Psoas muscle (tissue), 8 donors: Measurements from ENCODE around the gene PLK3. TPM values are rescaled to one million over a fixed set of nuclear protein-coding genes. Genes with fewer than 3 reads are reported as not detected.

Experiments
- ATAC-seq, 4 donors: fragments of 200-7000 bp; cut with Tn5 transposase; one replicate each; pipeline ENCODE4 v1.9.1; 2020; ENCODE audit warnings: moderate library complexity in 3 of 4, mild to moderate bottlenecking in 2 of 4
- DNase-seq, 2 donors: peaks; one replicate each; pipeline ENCODE4 v3.0.0-alpha.2; 2020
- H3K27ac ChIP-seq: fragments of 200-600 bp; one replicate; pipeline ENCODE4 v1.8.0; 2022
- H3K27me3 ChIP-seq, 3 donors: fragments of 200-600 bp in 1 of 3; one replicate each; pipeline versions ENCODE4 v1.6.1 to v1.8.0; 2013 to 2022; ENCODE audit warnings: low read length in 2 of 3, mild to moderate bottlenecking in 2 of 3, moderate library complexity in 1 of 3; ENCODE audit not compliant: insufficient read depth in 3 of 3
- H3K36me3 ChIP-seq, 2 donors: fragments of 200-600 bp in 1 of 2; one replicate each; pipeline versions ENCODE4 v1.6.1 to v1.8.0; 2013 to 2022; ENCODE audit warnings: low read depth in 1 of 2, mild to moderate bottlenecking in 1 of 2, moderate library complexity in 1 of 2; ENCODE audit not compliant: insufficient read depth in 1 of 2
- H3K4me1 ChIP-seq: fragments of 200-600 bp; one replicate; pipeline ENCODE4 v1.8.0; 2022
- H3K4me3 ChIP-seq: fragments of 200-600 bp; one replicate; pipeline ENCODE4 v1.8.0; 2022; ENCODE audit warnings: mild to moderate bottlenecking
- H3K9me3 ChIP-seq: fragments of 200-600 bp; one replicate; pipeline ENCODE4 v1.8.0; 2022
- CTCF ChIP-seq: fragments of 200-600 bp; IDR thresholded peaks from one replicate; pipeline ENCODE4 v1.8.0; 2022; ENCODE audit warnings: antibody characterized with exemption
- WGBS, 3 donors: extraction: QIAGEN DNeasy Blood & Tissue Kit; methylation state at CpG; one replicate each; pipeline versions ENCODE4 v1.1.6 to v1.1.7; 2013; 5-methylcytosine and 5-hydroxymethylcytosine counted together
- intact Hi-C, 2 donors: fragments of 100-400 bp; cut with DNase I; formaldehyde crosslinking; loops; one replicate each; pipeline versions ENCODE4 v1.11.0 to v1.14.2; 2022
- polyA plus RNA-seq, 3 donors: library from polyadenylated mRNA; stranded (reverse); fragments of 200-250 nt; gene quantifications; one replicate each; pipeline ENCODE4 v1.2.3, GENCODE V29; 2013
- total RNA-seq, 4 donors: library from RNA; stranded (reverse); fragmentation: NEBNext Ultra II Directional in 2 of 4; extraction: Animal tissue kit (Norgen Biotek cat#: 25700) in 2 of 4; gene quantifications; one replicate each; pipeline versions ENCODE4 v1.2.1 to v1.2.4, GENCODE V29; 2021 to 2023
- donor health status: healthy with polysubstance abuse.
- donor health status: DM: no; HTN: no; CAD: no; lungs with moderate emphysema.
- donor health status: Bipolar disorder and iron deficiency.
- donor health status: healthy.
- donor health status: DM: yes; HTN: yes; CAD: no.
- donor health status: DM: no; HTN: no; CAD: no.
- donor health status: DM: no; HTN: no; CAD: no.
- donor health status: DM: yes; HTN: yes; CAD: no.

PLK3 gene
- total and polyA plus RNA-seq, 7 donors: 3.0 to 8.3 (median 4.6) TPM

GRCh38 chr1:44784094-44785028 is 15.8 kb upstream of the PLK3 start:
- peak overlapping the region; percentile 68 for H3K4me3 ChIP-seq
- peaks cover 0 to 24% of the 10 kb centered on the region in 2 donors for H3K36me3 ChIP-seq
- peaks cover 19% of the 10 kb centered on the region for H3K4me1 ChIP-seq
- TF ChIP-seq CTCF: no peak
- 8 to 10% (median 9%) methylated on average over 44 to 71 of the region's 71 CpGs for WGBS, 3 donors
- H3K9me3 ChIP-seq: no peaks in the 10 kb centered on the region
- no peak overlapping the region for H3K27ac ChIP-seq
- intact Hi-C loops: loop anchor here (5.0 kb wide), 2 partner anchors 38 to 513 kb away; no protein-coding TSS in a partner anchor
- ATAC-seq (peak; percentile 11 to 25 (median 16)), DNase-seq (no peak)
- H3K27me3 ChIP-seq: no peaks in the 10 kb centered on the region

- DNase-seq: no peak
- Histone ChIP-seq H3K4me3 (no peak overlapping the region), H3K4me1 (peaks cover 19% of the 10 kb centered on the region), H3K27me3 (no peaks in the 10 kb centered on the region), H3K27ac (no peak overlapping the region), H3K36me3 (peaks cover 0 to 18% of the 10 kb centered on the region in 2 donors), H3K9me3 (no peaks in the 10 kb centered on the region)
- no peak for TF ChIP-seq CTCF
- intact Hi-C loops: loop anchor here (5.0 kb wide), 2 partner anchors 37 to 512 kb away; no protein-coding TSS in a partner anchor
- no peak for ATAC-seq
- 69 to 80% (median 69%) methylated on average over 6 of the region's 6 CpGs for WGBS, 3 donors
Observed at GRCh38 chr1:44785029-44785380, 15.2 kb upstream of the PLK3 start.

GRCh38 chr1:44785501-44786137 is 14.6 kb upstream of the PLK3 start:
- Histone ChIP-seq H3K4me3 (peak overlapping the region; percentile 68), H3K27me3 (no peaks in the 10 kb centered on the region), H3K4me1 (peaks cover 19% of the 10 kb centered on the region), H3K9me3 (no peaks in the 10 kb centered on the region), H3K27ac (peak overlapping the region; percentile 48), H3K36me3 (peaks cover 0 to 12% of the 10 kb centered on the region in 2 donors)
- TF ChIP-seq CTCF: no peak
- intact Hi-C loops: loop anchor here (5.0 kb wide), 2 partner anchors 37 to 512 kb away; no protein-coding TSS in a partner anchor
- 34 to 37% (median 35%) methylated on average over 11 of the region's 11 CpGs for WGBS, 3 donors
- ATAC-seq: no peak
- DNase-seq: no peak

GRCh38 chr1:44786138-44786840 is 13.9 kb upstream of the PLK3 start:
- DNase-seq (peak; percentile 72 to 85), ATAC-seq (peak; percentile 77 to 89 (median 84))
- peak overlapping the region; percentile 68 for H3K4me3 ChIP-seq
- H3K4me1 ChIP-seq: peaks cover 19% of the 10 kb centered on the region
- WGBS, 3 donors: 5 to 10% (median 7%) methylated on average over 48 to 49 of the region's 49 CpGs
- peak overlapping the region; percentile 48 for H3K27ac ChIP-seq
- peak; percentile 99 for TF ChIP-seq CTCF
- H3K9me3 ChIP-seq: no peaks in the 10 kb centered on the region
- H3K27me3 ChIP-seq: no peaks in the 10 kb centered on the region
- intact Hi-C loops: loop anchor here (5.0 kb wide), 2 partner anchors 36 to 511 kb away; no protein-coding TSS in a partner anchor
- H3K36me3 ChIP-seq: peaks cover 0 to 5% of the 10 kb centered on the region in 2 donors
